ENCODE data around the gene UNK. TPM values are rescaled to one million over a fixed set of nuclear protein-coding genes. Genes with fewer than 3 reads are reported as not detected.

Gene UNK
- total and polyA plus RNA-seq, 2 of the 13 experiments (the other 11 are each of a cell fraction or from before 2014, with no cell fraction given), result 31.6 to 33.0 TPM

DNA sequence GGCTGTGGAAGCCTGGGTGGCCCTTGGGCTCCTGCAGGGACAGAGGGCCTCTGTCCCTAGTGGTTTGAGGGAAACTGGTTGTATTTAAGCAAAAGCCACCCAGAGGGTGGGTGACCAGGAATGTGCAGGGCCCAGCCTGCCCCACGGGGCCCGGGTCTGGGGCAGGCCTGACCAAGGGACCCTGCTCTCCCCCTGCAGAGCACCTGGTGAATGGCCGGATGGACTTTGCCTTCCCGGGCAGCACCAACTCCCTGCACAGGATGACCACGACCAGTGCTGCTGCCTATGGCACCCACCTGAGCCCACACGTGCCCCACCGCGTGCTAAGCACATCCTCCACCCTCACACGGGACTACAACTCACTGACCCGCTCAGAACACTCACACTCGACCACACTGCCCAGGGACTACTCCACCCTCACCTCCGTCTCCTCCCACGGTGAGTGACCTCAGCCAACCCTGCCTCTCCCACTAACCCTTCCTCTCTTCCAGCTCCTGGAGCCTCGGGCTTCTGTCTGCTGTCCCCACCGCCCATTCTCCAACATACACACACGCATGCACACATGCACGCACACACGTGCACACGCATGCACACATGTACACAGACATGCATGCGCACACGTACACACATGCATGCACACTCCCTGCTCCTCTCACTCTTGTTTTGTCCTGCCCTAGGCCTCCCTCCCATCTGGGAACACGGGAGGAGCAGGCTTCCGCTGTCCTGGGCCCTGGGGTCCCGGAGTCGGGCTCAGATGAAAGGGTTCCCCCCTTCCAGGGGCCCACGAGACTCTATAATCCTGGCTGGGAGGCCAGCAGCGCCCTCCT is 30.0 kb upstream of the UNK start (continued):
- TF ChIP-seq, protein P1, sequence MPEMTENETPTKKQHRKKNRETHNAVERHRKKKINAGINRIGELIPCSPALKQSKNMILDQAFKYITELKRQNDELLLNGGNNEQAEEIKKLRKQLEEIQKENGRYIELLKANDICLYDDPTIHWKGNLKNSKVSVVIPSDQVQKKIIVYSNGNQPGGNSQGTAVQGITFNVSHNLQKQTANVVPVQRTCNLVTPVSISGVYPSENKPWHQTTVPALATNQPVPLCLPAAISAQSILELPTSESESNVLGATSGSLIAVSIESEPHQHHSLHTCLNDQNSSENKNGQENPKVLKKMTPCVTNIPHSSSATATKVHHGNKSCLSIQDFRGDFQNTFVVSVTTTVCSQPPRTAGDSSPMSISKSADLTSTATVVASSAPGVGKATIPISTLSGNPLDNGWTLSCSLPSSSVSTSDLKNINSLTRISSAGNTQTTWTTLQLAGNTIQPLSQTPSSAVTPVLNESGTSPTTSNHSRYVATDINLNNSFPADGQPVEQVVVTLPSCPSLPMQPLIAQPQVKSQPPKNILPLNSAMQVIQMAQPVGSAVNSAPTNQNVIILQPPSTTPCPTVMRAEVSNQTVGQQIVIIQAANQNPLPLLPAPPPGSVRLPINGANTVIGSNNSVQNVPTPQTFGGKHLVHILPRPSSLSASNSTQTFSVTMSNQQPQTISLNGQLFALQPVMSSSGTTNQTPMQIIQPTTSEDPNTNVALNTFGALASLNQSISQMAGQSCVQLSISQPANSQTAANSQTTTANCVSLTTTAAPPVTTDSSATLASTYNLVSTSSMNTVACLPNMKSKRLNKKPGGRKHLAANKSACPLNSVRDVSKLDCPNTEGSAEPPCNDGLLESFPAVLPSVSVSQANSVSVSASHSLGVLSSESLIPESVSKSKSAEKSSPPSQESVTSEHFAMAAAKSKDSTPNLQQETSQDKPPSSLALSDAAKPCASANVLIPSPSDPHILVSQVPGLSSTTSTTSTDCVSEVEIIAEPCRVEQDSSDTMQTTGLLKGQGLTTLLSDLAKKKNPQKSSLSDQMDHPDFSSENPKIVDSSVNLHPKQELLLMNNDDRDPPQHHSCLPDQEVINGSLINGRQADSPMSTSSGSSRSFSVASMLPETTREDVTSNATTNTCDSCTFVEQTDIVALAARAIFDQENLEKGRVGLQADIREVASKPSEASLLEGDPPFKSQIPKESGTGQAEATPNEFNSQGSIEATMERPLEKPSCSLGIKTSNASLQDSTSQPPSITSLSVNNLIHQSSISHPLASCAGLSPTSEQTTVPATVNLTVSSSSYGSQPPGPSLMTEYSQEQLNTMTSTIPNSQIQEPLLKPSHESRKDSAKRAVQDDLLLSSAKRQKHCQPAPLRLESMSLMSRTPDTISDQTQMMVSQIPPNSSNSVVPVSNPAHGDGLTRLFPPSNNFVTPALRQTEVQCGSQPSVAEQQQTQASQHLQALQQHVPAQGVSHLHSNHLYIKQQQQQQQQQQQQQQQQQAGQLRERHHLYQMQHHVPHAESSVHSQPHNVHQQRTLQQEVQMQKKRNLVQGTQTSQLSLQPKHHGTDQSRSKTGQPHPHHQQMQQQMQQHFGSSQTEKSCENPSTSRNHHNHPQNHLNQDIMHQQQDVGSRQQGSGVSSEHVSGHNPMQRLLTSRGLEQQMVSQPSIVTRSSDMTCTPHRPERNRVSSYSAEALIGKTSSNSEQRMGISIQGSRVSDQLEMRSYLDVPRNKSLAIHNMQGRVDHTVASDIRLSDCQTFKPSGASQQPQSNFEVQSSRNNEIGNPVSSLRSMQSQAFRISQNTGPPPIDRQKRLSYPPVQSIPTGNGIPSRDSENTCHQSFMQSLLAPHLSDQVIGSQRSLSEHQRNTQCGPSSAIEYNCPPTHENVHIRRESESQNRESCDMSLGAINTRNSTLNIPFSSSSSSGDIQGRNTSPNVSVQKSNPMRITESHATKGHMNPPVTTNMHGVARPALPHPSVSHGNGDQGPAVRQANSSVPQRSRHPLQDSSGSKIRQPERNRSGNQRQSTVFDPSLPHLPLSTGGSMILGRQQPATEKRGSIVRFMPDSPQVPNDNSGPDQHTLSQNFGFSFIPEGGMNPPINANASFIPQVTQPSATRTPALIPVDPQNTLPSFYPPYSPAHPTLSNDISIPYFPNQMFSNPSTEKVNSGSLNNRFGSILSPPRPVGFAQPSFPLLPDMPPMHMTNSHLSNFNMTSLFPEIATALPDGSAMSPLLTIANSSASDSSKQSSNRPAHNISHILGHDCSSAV (CRISPR knock-in tag; IDR thresholded peaks at IDR 0.05; ENCODE audit: borderline replicate concordance), result no peak
- TF ChIP-seq PPARG (CRISPR knock-in tag; conservative IDR thresholded peaks at IDR 0.05), result no peak
- TF ChIP-seq RFX3 (CRISPR knock-in tag; IDR thresholded peaks at IDR 0.05), result no peak
- no peak for TF ChIP-seq GFI1 (CRISPR knock-in tag; IDR thresholded peaks at IDR 0.05; ENCODE audit: borderline replicate concordance)
- no peak for TF ChIP-seq NPAS2 (CRISPR knock-in tag; IDR thresholded peaks at IDR 0.05; ENCODE audit: borderline replicate concordance)
- TF ChIP-seq ZNF614 (CRISPR knock-in tag; IDR thresholded peaks at IDR 0.05; ENCODE audit: borderline replicate concordance), result peak; percentile 14; the same call in 1 of the 2 replicates
- TF ChIP-seq SMARCC2 (IDR thresholded peaks at IDR 0.05), result no peak
- 0 out of 2 replicates have a peak, but pooled peaks have one; percentile 56 for TF ChIP-seq ZNF235 (CRISPR knock-in tag; IDR thresholded peaks at IDR 0.05; ENCODE audit: borderline replicate concordance)
- TF ChIP-seq HIC2 (CRISPR knock-in tag; IDR thresholded peaks at IDR 0.05; ENCODE audit: low read depth), result peak; percentile 96
- TF ChIP-seq BHLHE40 (IDR thresholded peaks at IDR 0.05; ENCODE audit: low read length), result peak; percentile 90
- TF ChIP-seq ZFP90 (CRISPR knock-in tag; IDR thresholded peaks at IDR 0.05; ENCODE audit: borderline replicate concordance), result no peak
- peak; percentile 75; the same call in 1 of the 2 replicates for TF ChIP-seq ZKSCAN8 (CRISPR knock-in tag; IDR thresholded peaks at IDR 0.05; ENCODE audit: borderline replicate concordance)
- no peak for TF ChIP-seq ETV6 (CRISPR knock-in tag; conservative IDR thresholded peaks at IDR 0.05)
- TF ChIP-seq ZNF639 (CRISPR knock-in tag; conservative IDR thresholded peaks at IDR 0.05), result no peak
- TF ChIP-seq, protein P2, sequence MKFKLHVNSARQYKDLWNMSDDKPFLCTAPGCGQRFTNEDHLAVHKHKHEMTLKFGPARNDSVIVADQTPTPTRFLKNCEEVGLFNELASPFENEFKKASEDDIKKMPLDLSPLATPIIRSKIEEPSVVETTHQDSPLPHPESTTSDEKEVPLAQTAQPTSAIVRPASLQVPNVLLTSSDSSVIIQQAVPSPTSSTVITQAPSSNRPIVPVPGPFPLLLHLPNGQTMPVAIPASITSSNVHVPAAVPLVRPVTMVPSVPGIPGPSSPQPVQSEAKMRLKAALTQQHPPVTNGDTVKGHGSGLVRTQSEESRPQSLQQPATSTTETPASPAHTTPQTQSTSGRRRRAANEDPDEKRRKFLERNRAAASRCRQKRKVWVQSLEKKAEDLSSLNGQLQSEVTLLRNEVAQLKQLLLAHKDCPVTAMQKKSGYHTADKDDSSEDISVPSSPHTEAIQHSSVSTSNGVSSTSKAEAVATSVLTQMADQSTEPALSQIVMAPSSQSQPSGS (CRISPR knock-in tag; IDR thresholded peaks at IDR 0.05), result no peak; the same call in 1 of the 2 replicates

Data from HepG2 (cell line).